Measurements from ENCODE around the gene TRPV5.

The TRPV5 gene

GRCh38 chr7:142948603-142949002 lies 15.1 kb upstream of the TRPV5 start:
- no peak overlapping the region for H3K4me3 ChIP-seq (ENCODE audit: low read depth, low read length)
- no peak for TF ChIP-seq MAX (IDR thresholded peaks at IDR 0.05; ENCODE audit: low read depth, low read length)
- TF ChIP-seq MYC (IDR thresholded peaks at IDR 0.05; ENCODE audit: low read depth, low read length): no peak
- no peak for TF ChIP-seq CTCF (IDR thresholded peaks at IDR 0.05; ENCODE audit: low read depth, low read length)
- TF ChIP-seq POLR2A (IDR thresholded peaks at IDR 0.05; ENCODE audit: extremely low read depth, insufficient read length): no peak
- no peak for DNase-seq (ENCODE audit: low read depth)

GRCh38 chr7:142945001-142945400 lies 11.5 kb upstream of the TRPV5 start:
- no peak for DNase-seq (ENCODE audit: low read depth)
- TF ChIP-seq CTCF (IDR thresholded peaks at IDR 0.05; ENCODE audit: low read depth, low read length) (no peak), POLR2A (IDR thresholded peaks at IDR 0.05; ENCODE audit: extremely low read depth, insufficient read length) (no peak), MYC (IDR thresholded peaks at IDR 0.05; ENCODE audit: low read depth, low read length) (no peak), MAX (IDR thresholded peaks at IDR 0.05; ENCODE audit: low read depth, low read length) (no peak)

GRCh38 chr7:142943706-142944268 lies 10.2 kb upstream of the TRPV5 start:
- TF ChIP-seq MAX (IDR thresholded peaks at IDR 0.05; ENCODE audit: low read depth, low read length): no peak
- TF ChIP-seq POLR2A (IDR thresholded peaks at IDR 0.05; ENCODE audit: extremely low read depth, insufficient read length): no peak
- no peak for TF ChIP-seq MYC (IDR thresholded peaks at IDR 0.05; ENCODE audit: low read depth, low read length)
- TF ChIP-seq CTCF (IDR thresholded peaks at IDR 0.05; ENCODE audit: low read depth, low read length): no peak
- no peak for DNase-seq (ENCODE audit: low read depth)
- no peak overlapping the region for H3K4me3 ChIP-seq (ENCODE audit: low read depth, low read length)

More at GRCh38 chr7:142945001-142945400, 11.5 kb upstream of the TRPV5 start:
- H3K4me3 ChIP-seq (ENCODE audit: low read depth, low read length): no peak overlapping the region

GRCh38 chr7:142942746-142943145 lies 9.2 kb upstream of the TRPV5 start:
- DNase-seq (ENCODE audit: low read depth): no peak
- no peak for TF ChIP-seq MYC (IDR thresholded peaks at IDR 0.05; ENCODE audit: low read depth, low read length)
- no peak for TF ChIP-seq CTCF (IDR thresholded peaks at IDR 0.05; ENCODE audit: low read depth, low read length)
- no peak for TF ChIP-seq POLR2A (IDR thresholded peaks at IDR 0.05; ENCODE audit: extremely low read depth, insufficient read length)
- TF ChIP-seq MAX (IDR thresholded peaks at IDR 0.05; ENCODE audit: low read depth, low read length): no peak
- no peak overlapping the region for H3K4me3 ChIP-seq (ENCODE audit: low read depth, low read length)

- TF ChIP-seq CTCF (IDR thresholded peaks at IDR 0.05; ENCODE audit: low read depth, low read length) (no peak), MAX (IDR thresholded peaks at IDR 0.05; ENCODE audit: low read depth, low read length) (no peak), MYC (IDR thresholded peaks at IDR 0.05; ENCODE audit: low read depth, low read length) (no peak), POLR2A (IDR thresholded peaks at IDR 0.05; ENCODE audit: extremely low read depth, insufficient read length) (no peak)
- no peak overlapping the region for H3K4me3 ChIP-seq (ENCODE audit: low read depth, low read length)
- DNase-seq (ENCODE audit: low read depth): no peak
These were observed 8.0 kb upstream of the TRPV5 start for GRCh38 chr7:142941541-142941940.

Measured in NB4 (cell line).